Brain microvascular endothelial cell (primary cell): ENCODE results near the gene ACR.

ENCODE experiments used
- DNase-seq: peaks from one replicate; pipeline ENCODE4 v3.0.0-alpha.2; 2020
- H3K27ac ChIP-seq: fragments of 250-450 bp; sonication (Bioruptor Pico); 2 replicates; pipeline ENCODE4 v1.5.1; 2020; ENCODE audit warnings: mild to moderate bottlenecking, moderate library complexity
- H3K27me3 ChIP-seq: fragments of 250-450 bp; sonication (Bioruptor Pico); replicated peaks from 2 replicates; pipeline ENCODE4 v1.5.1; 2020; ENCODE audit warnings: mild to moderate bottlenecking
- H3K36me3 ChIP-seq: fragments of 250-450 bp; sonication (Bioruptor Pico); replicated peaks from 2 replicates; pipeline ENCODE4 v1.5.1; 2020; ENCODE audit warnings: mild to moderate bottlenecking
- H3K4me3 ChIP-seq: 2 replicates; pipeline ENCODE4 v1.5.1; 2011; ENCODE audit warnings: low read depth, mild to moderate bottlenecking, control low read depth, low read length, moderate library complexity
- CTCF ChIP-seq: IDR thresholded peaks from 2 replicates; pipeline ENCODE4 v1.5.1; 2011; ENCODE audit warnings: low read depth, mild to moderate bottlenecking, moderate library complexity, low read length, control low read depth, inconsistent platforms; ENCODE audit errors: missing control alignments
- in situ Hi-C: cut with HindIII; loops from 2 replicates; pipeline ENCODE4 v1.10.0; 2017; ENCODE audit warnings: low sequenced_read_pairs, low pct_ligation_motif_present

ACR gene

GRCh38 chr22:50714150-50714549 is 23.9 kb upstream of the ACR start:
- TF ChIP-seq CTCF = peak; percentile 3
- Histone ChIP-seq H3K27me3 (peaks cover 3% of the 10 kb centered on the region), H3K36me3 (no peaks in the 10 kb centered on the region), H3K4me3 (no peak overlapping the region), H3K27ac (no peak overlapping the region)
- DNase-seq = no peak
- in situ Hi-C loops = no loop called here

- Histone ChIP-seq H3K27me3 (peaks cover 8% of the 10 kb centered on the region), H3K36me3 (no peaks in the 10 kb centered on the region), H3K4me3 (no peak overlapping the region), H3K27ac (no peak overlapping the region)
- no peak for TF ChIP-seq CTCF
- DNase-seq = no peak
- in situ Hi-C loops = no loop called here
Observed at GRCh38 chr22:50714631-50715179, 23.3 kb upstream of the ACR start.

DNA sequence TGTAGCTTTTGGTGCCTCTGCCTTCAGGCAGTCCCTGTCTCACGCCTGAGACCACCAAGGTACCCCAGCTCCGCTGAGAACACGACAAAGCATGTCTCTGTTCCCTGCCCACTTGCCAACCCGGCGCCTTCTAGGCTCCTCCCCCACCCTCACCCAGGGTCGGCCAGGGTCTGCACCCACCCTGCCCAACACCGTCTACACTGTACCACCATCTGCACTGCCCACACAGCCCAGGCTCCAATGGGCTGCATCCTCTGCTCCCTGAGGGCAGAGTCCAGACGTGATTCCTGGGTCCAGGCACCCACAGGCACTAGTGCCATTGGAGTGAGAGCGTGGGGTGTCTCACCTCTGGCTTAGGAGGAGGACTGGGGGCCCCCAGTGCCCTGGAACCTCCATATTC is 22.8 kb upstream of the ACR start:
- no peak for TF ChIP-seq CTCF
- Histone ChIP-seq H3K4me3 (no peak overlapping the region), H3K27me3 (peaks cover 11% of the 10 kb centered on the region), H3K36me3 (no peaks in the 10 kb centered on the region), H3K27ac (no peak overlapping the region)
- in situ Hi-C loops = no loop called here
- no peak for DNase-seq

DNA sequence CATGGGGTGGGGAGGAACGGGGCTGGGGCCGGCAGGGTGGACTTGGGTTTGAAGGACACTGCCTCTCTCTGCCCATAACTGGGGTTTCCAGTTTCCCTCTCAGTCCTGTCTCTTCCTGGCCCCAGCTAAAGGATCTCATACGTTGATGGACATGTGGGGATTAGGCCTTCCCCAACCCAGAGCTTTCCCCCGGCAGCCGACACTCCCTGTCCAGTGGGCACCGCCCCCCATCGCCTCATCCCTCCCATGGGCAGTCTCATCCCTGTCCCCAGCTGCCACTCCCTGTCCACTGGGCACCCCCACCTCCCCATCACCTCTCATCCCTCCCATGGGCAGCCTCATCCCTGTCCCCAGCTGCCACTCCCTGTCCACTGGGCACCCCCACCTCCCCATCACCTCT is 22.2 kb upstream of the ACR start:
- H3K4me3 ChIP-seq = no peak overlapping the region
- H3K36me3 ChIP-seq = no peaks in the 10 kb centered on the region
- peaks cover 17% of the 10 kb centered on the region for H3K27me3 ChIP-seq
- no peak overlapping the region for H3K27ac ChIP-seq
- no peak for DNase-seq
- in situ Hi-C loops = no loop called here
- no peak for TF ChIP-seq CTCF

GRCh38 chr22:50716290-50717024 is 21.5 kb upstream of the ACR start:
- H3K4me3 ChIP-seq = no peak overlapping the region
- TF ChIP-seq CTCF = no peak
- in situ Hi-C loops = no loop called here
- H3K27ac ChIP-seq = no peak overlapping the region
- no peak for DNase-seq
- peaks cover 23% of the 10 kb centered on the region for H3K27me3 ChIP-seq
- no peaks in the 10 kb centered on the region for H3K36me3 ChIP-seq

DNA sequence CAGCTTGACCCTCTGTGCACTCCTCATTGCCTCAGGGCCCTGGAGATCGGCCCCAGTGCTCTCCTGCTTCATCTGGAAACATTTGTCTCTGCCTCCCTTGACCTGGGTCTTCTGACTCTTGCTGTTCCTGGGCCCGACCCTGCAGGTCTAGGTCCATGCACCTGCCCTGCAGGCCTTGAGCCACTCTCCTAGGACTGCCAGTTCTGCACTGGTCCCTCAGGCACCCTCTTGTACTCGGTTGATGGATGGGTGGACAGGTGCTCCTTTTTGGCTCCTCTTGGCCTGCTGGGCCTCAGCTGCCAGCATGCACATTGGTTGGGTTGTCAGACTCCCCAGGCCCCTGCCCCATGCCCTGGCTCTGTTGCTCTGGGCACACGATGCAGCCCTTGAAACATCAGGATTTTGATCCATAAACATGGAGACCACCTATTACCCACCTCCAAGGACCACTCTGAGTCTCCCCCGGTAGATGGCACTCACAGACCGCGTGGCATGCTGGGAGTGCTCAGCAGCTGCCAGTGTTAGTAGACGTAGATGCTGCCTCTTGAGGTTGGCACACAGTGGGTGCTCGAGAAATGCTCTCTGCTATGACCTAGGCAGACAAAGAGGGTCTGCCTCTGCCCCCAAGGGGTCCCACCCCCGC is 20.2 kb upstream of the ACR start:
- DNase-seq = no peak
- Histone ChIP-seq H3K36me3 (no peaks in the 10 kb centered on the region), H3K4me3 (no peak overlapping the region), H3K27me3 (peaks cover 27% of the 10 kb centered on the region), H3K27ac (no peak overlapping the region)
- TF ChIP-seq CTCF = peak; percentile 9
- in situ Hi-C loops = no loop called here
